HepG2 (cell line): ENCODE data around the gene CAVIN2. TPM values are rescaled to one million over a fixed set of nuclear protein-coding genes. Genes with fewer than 3 reads are reported as not detected.

Source experiments
- CEBPB ChIP-seq: IDR thresholded peaks from 2 replicates; pipeline ENCODE4 v1.6.1; 2011; ENCODE audit warnings: low read depth, low read length, improper control_type of control experiment, borderline replicate concordance
- DNMT1 ChIP-seq: sonication (generic); formaldehyde crosslinking; IDR thresholded peaks from 2 replicates; pipeline ENCODE4 v1.5.1; 2020; ENCODE audit warnings: mild to moderate bottlenecking, missing genetic modification reagents
- EEA1 ChIP-seq: sonication (generic); formaldehyde crosslinking; IDR thresholded peaks from 2 replicates; pipeline ENCODE4 v1.5.1; 2020; ENCODE audit warnings: mild to moderate bottlenecking, missing genetic modification reagents, borderline replicate concordance
- EED ChIP-seq: sonication (generic); formaldehyde crosslinking; IDR thresholded peaks from 2 replicates; pipeline ENCODE4 v1.5.0; 2020; ENCODE audit warnings: mild to moderate bottlenecking, missing genetic modification reagents
- ELF4 ChIP-seq: sonication (generic); formaldehyde crosslinking; IDR thresholded peaks from 2 replicates; pipeline ENCODE4 v1.5.0; 2020; ENCODE audit warnings: missing genetic modification reagents, mild to moderate bottlenecking, moderate library complexity, borderline replicate concordance
- HNF4A ChIP-seq: sonication (generic); formaldehyde crosslinking; IDR thresholded peaks from 2 replicates; pipeline ENCODE4 v1.4.0; 2020; ENCODE audit warnings: missing genetic modification reagents
- NFIB ChIP-seq: sonication (generic); formaldehyde crosslinking; IDR thresholded peaks from 2 replicates; pipeline ENCODE4 v1.9.0; 2021; ENCODE audit warnings: missing genetic modification reagents, mild to moderate bottlenecking, borderline replicate concordance
- RFX1 ChIP-seq: fragments of 450-650 bp; IDR thresholded peaks from 2 replicates; pipeline ENCODE4 v1.6.1; 2017
- SUZ12 ChIP-seq: fragments of 150-350 bp; IDR thresholded peaks from 2 replicates; pipeline ENCODE4 v1.6.1; 2014; ENCODE audit warnings: low read depth, low read length
- ZKSCAN8 ChIP-seq: IDR thresholded peaks from 2 replicates; pipeline ENCODE4 v1.6.1; 2016; ENCODE audit warnings: borderline replicate concordance, missing genetic modification reagents, missing compliant biosample characterization
- ZNF292 ChIP-seq: sonication (generic); formaldehyde crosslinking; IDR thresholded peaks from 2 replicates; pipeline ENCODE4 v1.8.1; 2022; ENCODE audit warnings: mild to moderate bottlenecking, low read depth, missing genetic modification reagents, borderline replicate concordance
- ZNF44 ChIP-seq: sonication (generic); formaldehyde crosslinking; IDR thresholded peaks from 2 replicates; pipeline ENCODE4 v1.5.1; 2020; ENCODE audit warnings: mild to moderate bottlenecking, missing genetic modification reagents
- ZNF570 ChIP-seq: sonication (generic); formaldehyde crosslinking; IDR thresholded peaks from 2 replicates; pipeline ENCODE4 v1.4.0; 2020; ENCODE audit warnings: mild to moderate bottlenecking, missing genetic modification reagents, borderline replicate concordance
- ZNF605 ChIP-seq: sonication (generic); formaldehyde crosslinking; IDR thresholded peaks from 2 replicates; pipeline ENCODE4 v1.8.0; 2022; ENCODE audit warnings: mild to moderate bottlenecking, missing genetic modification reagents
- polyA plus RNA-seq, 8 experiments: library from polyadenylated mRNA; depleted of rRNA in 3 of 8; stranded (reverse) in 7 of 8; unstranded in 1 of 8; fragments of >200 nt; fragmentation: Illumina TruSeq in 4 of 8; extraction: Trizol in 4 of 8; gene quantifications; 2 replicates each; pipeline versions ENCODE4 v1.2.1 to v1.2.3, GENCODE V29; 2011 to 2016; ENCODE audit warnings: low read depth in 4 of 8, missing spikeins in 1 of 8, mixed read lengths in 1 of 8; ENCODE audit not compliant: insufficient read depth in 1 of 8
- total RNA-seq, 5 experiments: library from RNA; depleted of rRNA; stranded (reverse); fragments of >200 nt; fragmentation: Illumina TruSeq; extraction: Trizol; gene quantifications; 2 replicates each; pipeline ENCODE4 v1.2.3, GENCODE V29; 2016; ENCODE audit warnings: low read depth in 1 of 5
- TF ChIP-seq, protein P1 (sequence below): sonication (generic); formaldehyde crosslinking; IDR thresholded peaks from 2 replicates; pipeline ENCODE4 v1.5.1; 2020; ENCODE audit warnings: mild to moderate bottlenecking, missing genetic modification reagents
- TF ChIP-seq, protein P2 (sequence below): sonication (generic); formaldehyde crosslinking; IDR thresholded peaks from 2 replicates; pipeline ENCODE4 v1.9.0; 2021; ENCODE audit warnings: missing genetic modification reagents, mild to moderate bottlenecking, borderline replicate concordance
- TF ChIP-seq, protein P3 (sequence below): sonication (generic); formaldehyde crosslinking; IDR thresholded peaks from one replicate; pipeline ENCODE4 v1.5.1; 2020; ENCODE audit warnings: mild to moderate bottlenecking, missing genetic modification reagents; ENCODE audit errors: not compliant biosample characterization

The CAVIN2 gene
- total and polyA plus RNA-seq, 2 of the 13 experiments (the other 11 are each of a cell fraction or from before 2014, with no cell fraction given) = 7.6 to 38.8 TPM

DNA sequence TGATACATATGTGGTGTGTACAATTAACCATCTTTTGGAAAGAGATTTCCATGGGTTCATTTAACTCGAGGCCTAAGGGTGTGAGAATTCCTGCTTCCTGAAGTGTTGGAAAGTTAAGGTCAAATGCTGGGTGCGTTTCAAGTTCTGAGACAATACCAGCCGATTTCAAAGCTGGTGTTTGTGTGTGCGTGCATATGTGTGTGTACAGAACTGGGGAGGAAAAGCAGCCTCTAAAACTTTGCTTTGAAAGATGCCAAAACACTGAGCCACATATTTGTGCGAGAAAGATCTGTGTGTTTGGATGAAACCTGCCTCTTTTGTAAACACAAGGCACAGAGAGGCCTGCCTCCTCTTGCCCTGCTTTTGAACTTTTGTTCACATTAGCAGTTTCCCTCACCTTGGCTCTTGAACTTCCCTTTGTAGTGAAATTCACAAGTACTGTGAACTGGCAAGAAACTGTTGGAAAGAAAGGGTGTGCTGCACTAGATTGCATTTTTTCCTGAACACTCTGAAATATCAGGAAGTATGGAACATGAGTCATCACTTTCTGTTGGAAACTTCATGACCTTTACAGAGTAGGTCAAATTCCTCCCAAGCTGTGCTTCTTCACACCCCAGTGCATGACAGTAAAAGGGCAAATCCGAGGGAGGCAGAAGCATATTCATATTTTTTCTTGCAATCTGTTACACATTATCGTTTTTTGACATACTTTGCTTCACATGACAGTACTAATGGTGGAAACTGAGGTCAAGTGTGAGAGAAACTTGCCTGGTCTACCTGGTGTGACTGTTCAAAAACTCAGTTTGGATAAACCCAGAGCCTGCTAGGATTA lies 20.0 kb upstream of the CAVIN2 start (continued):
- TF ChIP-seq, protein P1, sequence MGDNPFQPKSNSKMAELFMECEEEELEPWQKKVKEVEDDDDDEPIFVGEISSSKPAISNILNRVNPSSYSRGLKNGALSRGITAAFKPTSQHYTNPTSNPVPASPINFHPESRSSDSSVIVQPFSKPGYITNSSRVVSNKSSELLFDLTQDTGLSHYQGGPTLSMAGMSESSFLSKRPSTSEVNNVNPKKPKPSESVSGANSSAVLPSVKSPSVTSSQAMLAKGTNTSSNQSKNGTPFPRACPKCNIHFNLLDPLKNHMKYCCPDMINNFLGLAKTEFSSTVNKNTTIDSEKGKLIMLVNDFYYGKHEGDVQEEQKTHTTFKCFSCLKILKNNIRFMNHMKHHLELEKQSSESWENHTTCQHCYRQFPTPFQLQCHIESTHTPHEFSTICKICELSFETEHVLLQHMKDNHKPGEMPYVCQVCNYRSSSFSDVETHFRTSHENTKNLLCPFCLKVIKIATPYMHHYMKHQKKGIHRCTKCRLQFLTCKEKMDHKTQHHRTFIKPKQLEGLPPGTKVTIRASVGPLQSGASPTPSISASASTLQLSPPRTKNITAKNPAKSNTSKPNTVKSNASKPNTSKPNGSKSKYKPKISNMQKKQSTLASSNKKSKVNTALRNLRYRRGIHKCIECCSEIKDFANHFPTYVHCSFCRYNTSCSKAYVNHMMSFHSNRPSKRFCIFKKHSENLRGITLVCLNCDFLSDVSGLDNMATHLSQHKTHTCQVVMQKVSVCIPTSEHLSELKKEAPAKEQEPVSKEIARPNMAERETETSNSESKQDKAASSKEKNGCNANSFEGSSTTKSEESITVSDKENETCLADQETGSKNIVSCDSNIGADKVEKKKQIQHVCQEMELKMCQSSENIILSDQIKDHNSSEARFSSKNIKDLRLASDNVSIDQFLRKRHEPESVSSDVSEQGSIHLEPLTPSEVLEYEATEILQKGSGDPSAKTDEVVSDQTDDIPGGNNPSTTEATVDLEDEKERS (CRISPR knock-in tag) = peak; percentile 94
- peak; percentile 85 for TF ChIP-seq ELF4
- TF ChIP-seq, protein P2, sequence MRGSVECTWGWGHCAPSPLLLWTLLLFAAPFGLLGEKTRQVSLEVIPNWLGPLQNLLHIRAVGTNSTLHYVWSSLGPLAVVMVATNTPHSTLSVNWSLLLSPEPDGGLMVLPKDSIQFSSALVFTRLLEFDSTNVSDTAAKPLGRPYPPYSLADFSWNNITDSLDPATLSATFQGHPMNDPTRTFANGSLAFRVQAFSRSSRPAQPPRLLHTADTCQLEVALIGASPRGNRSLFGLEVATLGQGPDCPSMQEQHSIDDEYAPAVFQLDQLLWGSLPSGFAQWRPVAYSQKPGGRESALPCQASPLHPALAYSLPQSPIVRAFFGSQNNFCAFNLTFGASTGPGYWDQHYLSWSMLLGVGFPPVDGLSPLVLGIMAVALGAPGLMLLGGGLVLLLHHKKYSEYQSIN = no peak
- TF ChIP-seq EED (CRISPR knock-in tag) = no peak
- TF ChIP-seq, protein P3, sequence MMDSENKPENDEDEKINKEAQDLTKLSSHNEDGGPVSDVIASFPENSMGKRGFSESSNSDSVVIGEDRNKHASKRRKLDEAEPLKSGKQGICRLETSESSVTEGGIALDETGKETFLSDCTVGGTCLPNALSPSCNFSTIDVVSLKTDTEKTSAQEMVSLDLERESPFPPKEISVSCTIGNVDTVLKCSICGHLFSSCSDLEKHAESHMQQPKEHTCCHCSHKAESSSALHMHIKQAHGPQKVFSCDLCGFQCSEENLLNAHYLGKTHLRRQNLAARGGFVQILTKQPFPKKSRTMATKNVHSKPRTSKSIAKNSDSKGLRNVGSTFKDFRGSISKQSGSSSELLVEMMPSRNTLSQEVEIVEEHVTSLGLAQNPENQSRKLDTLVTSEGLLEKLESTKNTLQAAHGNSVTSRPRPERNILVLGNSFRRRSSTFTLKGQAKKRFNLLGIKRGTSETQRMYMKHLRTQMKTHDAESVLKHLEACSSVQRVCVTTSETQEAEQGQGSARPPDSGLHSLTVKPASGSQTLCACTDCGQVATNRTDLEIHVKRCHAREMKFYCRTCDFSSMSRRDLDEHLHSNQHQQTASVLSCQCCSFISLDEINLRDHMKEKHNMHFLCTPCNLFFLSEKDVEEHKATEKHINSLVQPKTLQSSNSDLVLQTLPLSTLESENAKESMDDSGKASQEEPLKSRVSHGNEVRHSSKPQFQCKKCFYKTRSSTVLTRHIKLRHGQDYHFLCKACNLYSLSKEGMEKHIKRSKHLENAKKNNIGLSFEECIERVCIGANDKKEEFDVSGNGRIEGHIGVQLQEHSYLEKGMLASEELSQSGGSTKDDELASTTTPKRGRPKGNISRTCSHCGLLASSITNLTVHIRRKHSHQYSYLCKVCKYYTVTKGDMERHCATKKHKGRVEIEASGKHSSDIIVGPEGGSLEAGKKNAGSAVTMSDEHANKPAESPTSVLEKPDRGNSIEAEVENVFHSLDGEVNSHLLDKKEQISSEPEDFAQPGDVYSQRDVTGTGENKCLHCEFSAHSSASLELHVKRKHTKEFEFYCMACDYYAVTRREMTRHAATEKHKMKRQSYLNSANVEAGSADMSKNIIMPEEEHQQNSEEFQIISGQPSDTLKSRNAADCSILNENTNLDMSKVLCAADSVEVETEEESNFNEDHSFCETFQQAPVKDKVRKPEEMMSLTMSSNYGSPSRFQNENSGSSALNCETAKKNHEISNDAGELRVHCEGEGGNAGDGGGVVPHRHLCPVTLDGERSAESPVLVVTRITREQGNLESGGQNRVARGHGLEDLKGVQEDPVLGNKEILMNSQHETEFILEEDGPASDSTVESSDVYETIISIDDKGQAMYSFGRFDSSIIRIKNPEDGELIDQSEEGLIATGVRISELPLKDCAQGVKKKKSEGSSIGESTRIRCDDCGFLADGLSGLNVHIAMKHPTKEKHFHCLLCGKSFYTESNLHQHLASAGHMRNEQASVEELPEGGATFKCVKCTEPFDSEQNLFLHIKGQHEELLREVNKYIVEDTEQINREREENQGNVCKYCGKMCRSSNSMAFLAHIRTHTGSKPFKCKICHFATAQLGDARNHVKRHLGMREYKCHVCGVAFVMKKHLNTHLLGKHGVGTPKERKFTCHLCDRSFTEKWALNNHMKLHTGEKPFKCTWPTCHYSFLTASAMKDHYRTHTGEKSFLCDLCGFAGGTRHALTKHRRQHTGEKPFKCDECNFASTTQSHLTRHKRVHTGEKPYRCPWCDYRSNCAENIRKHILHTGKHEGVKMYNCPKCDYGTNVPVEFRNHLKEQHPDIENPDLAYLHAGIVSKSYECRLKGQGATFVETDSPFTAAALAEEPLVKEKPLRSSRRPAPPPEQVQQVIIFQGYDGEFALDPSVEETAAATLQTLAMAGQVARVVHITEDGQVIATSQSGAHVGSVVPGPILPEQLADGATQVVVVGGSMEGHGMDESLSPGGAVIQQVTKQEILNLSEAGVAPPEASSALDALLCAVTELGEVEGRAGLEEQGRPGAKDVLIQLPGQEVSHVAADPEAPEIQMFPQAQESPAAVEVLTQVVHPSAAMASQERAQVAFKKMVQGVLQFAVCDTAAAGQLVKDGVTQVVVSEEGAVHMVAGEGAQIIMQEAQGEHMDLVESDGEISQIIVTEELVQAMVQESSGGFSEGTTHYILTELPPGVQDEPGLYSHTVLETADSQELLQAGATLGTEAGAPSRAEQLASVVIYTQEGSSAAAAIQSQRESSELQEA (CRISPR knock-in tag) = no peak
- TF ChIP-seq RFX1 = no peak
- peak; percentile 97 for TF ChIP-seq ZNF292 (CRISPR knock-in tag)
- no peak for TF ChIP-seq NFIB
- no peak for TF ChIP-seq DNMT1
- peak; percentile 63; the same call in 1 of the 2 replicates for TF ChIP-seq ZNF570 (CRISPR knock-in tag)
- TF ChIP-seq CEBPB = peak; percentile 50; the same call in 1 of the 2 replicates
- TF ChIP-seq ZNF44 = no peak
- no peak for TF ChIP-seq EEA1
- TF ChIP-seq SUZ12 = no peak
- peak; percentile 92 for TF ChIP-seq ZKSCAN8 (CRISPR knock-in tag)
- TF ChIP-seq HNF4A (CRISPR knock-in tag) = peak; percentile 94
- TF ChIP-seq ZNF605 = peak; percentile 98
